C4-2B (cell line): ENCODE data around the gene ERCC2.

Source experiments
- ZFX ChIP-seq: fragments of 450-650 bp; IDR thresholded peaks from 2 replicates; pipeline ENCODE4 v1.6.1; 2017
- TF ChIP-seq, protein P1 (sequence below): fragments of 450-650 bp; conservative IDR thresholded peaks from 2 replicates; pipeline ENCODE4 v1.5.1; 2017; ENCODE audit warnings: mild to moderate bottlenecking

GRCh38 chr19:45370410-45371204 is at the start of gene ERCC2:
- TF ChIP-seq, protein P1, sequence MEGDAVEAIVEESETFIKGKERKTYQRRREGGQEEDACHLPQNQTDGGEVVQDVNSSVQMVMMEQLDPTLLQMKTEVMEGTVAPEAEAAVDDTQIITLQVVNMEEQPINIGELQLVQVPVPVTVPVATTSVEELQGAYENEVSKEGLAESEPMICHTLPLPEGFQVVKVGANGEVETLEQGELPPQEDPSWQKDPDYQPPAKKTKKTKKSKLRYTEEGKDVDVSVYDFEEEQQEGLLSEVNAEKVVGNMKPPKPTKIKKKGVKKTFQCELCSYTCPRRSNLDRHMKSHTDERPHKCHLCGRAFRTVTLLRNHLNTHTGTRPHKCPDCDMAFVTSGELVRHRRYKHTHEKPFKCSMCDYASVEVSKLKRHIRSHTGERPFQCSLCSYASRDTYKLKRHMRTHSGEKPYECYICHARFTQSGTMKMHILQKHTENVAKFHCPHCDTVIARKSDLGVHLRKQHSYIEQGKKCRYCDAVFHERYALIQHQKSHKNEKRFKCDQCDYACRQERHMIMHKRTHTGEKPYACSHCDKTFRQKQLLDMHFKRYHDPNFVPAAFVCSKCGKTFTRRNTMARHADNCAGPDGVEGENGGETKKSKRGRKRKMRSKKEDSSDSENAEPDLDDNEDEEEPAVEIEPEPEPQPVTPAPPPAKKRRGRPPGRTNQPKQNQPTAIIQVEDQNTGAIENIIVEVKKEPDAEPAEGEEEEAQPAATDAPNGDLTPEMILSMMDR, result no peak
- no peak for TF ChIP-seq ZFX
